Gastrocnemius medialis (tissue), 4 donors: ENCODE results near the gene RABGAP1. TPM values are rescaled to one million over a fixed set of nuclear protein-coding genes. Genes with fewer than 3 reads are reported as not detected.
A peak's percentile ranks its signal among the peaks of the same experiment; 100 is the strongest.

Experiments used
- ATAC-seq, 2 donors: fragments of 150-250 bp; one replicate each; pipeline ENCODE4 v1.9.1; 2016
- DNase-seq, 2 donors: peaks; one replicate each; pipeline ENCODE4 v3.0.0-alpha.2; 2019
- H3K27ac ChIP-seq, 4 donors: fragments of 200-600 bp; sonication (generic); 1 replicate in 1 of 4; 2 replicates in 3 of 4; pipeline ENCODE4 v1.5.1; 2016 to 2018; ENCODE audit warnings: mild to moderate bottlenecking in 2 of 4, moderate library complexity in 1 of 4
- H3K27me3 ChIP-seq, 3 donors: fragments of 200-600 bp; sonication (generic) in 2 of 3; 1 replicate in 1 of 3; 2 replicates in 2 of 3; pipeline versions ENCODE4 v1.5.1 to v1.6.0; 2016 to 2019; ENCODE audit warnings: mild to moderate bottlenecking in 1 of 3, moderate library complexity in 1 of 3
- H3K36me3 ChIP-seq, 2 donors: fragments of 200-600 bp; sonication (generic) in 1 of 2; one replicate each; pipeline ENCODE4 v1.5.1; 2017 to 2018
- H3K4me1 ChIP-seq, 2 donors: fragments of 200-600 bp; sonication (generic) in 1 of 2; one replicate each; pipeline ENCODE4 v1.5.1; 2016 to 2017; ENCODE audit warnings: mild to moderate bottlenecking in 2 of 2
- H3K4me3 ChIP-seq, 4 donors: fragments of 200-600 bp; sonication (generic) in 3 of 4; 1 replicate in 1 of 4; 2 replicates in 3 of 4; pipeline ENCODE4 v1.5.1; 2016 to 2019; ENCODE audit warnings: mild to moderate bottlenecking in 2 of 4
- H3K9me3 ChIP-seq, 3 donors: fragments of 200-600 bp; sonication (generic) in 2 of 3; 1 replicate in 1 of 3; 2 replicates in 2 of 3; pipeline ENCODE4 v1.5.1; 2016 to 2019
- POLR2A ChIP-seq, 2 donors: fragments of 450-650 bp; IDR thresholded peaks; one replicate each; pipeline ENCODE4 v1.6.1; 2017; ENCODE audit warnings: antibody characterized with exemption in 2 of 2, mild to moderate bottlenecking in 2 of 2, moderate library complexity in 2 of 2
- in situ Hi-C, 4 donors: fragments of 200-750 bp; cut with MboI; loops; one replicate each; pipeline versions ENCODE4 v1.15.0 to v1.8.0; 2017; ENCODE audit warnings: low sequenced_read_pairs in 4 of 4
- intact Hi-C: fragments of 100-400 bp; cut with DNase I; formaldehyde crosslinking; loops from one replicate; pipeline ENCODE4 v1.15.1; 2023; ENCODE audit warnings: low total_unique reads
- total RNA-seq, 4 donors: library from RNA; depleted of rRNA; stranded (reverse); fragments of >200 nt; gene quantifications; one replicate each; pipeline versions ENCODE4 v1.1.0 to v1.2.3, GENCODE V29; 2016
- TF ChIP-seq, protein P1 (sequence below), 5 experiments: fragments of 450-650 bp in 3 of 5; fragments of 200-600 bp in 2 of 5; sonication (generic) in 2 of 5; IDR thresholded peaks in 4 of 5; conservative IDR thresholded peaks in 1 of 5; 1 replicate in 4 of 5; 2 replicates in 1 of 5; pipeline ENCODE4 v1.5.1; 2016 to 2019; ENCODE audit warnings: antibody characterized with exemption in 5 of 5, mild to moderate bottlenecking in 3 of 5, moderate library complexity in 3 of 5

RABGAP1 gene
- total RNA-seq, 4 donors from 2014 or later: 23.7 to 33.8 (median 26.6) TPM

DNA sequence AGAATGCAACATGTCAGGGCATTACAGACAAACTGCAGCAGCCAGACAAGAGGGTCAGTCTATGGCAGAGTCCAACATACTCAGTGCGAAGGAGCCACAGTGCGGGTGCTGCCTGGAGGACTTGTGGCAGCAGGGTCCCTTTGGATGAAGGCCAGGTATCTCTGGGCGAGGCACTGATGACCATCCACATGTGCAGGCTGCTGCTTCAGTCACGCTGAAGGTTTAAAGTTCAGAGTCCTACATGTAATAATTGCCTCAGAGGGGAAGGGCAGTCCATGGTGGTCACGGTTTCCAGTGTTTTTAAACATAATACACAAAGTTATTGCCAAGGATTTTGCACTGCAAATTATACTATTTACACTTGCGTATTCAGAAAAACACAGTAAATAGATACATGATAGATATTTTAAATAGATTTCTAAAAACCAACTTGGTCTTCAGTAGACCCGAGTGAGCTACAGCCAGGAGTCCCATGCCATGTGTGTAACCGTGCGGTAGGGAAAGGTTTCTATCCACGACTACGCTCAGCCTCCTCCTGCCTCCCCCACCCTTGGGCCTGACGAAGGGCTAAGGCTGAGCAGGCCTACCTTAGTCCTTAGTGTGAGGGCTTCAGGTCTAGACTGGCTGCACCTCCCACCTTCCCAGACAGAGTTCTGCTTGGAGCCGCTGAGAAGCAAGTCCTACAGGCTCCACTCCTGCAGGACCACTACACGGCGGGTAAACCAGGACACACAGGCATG is 168.9 kb downstream of the RABGAP1 start:
- H3K27me3 ChIP-seq: no peaks in the 10 kb centered on the region
- H3K4me3 ChIP-seq: no peak overlapping the region
- H3K4me1 ChIP-seq: peaks cover 7% of the 10 kb centered on the region in 2 donors
- peaks cover 0 to 8% of the 10 kb centered on the region in 2 donors for H3K36me3 ChIP-seq
- H3K27ac ChIP-seq: no peak overlapping the region
- intact Hi-C loops (loop anchor here (10.0 kb wide), 1 partner anchor 245 kb away; the partner anchor contains the start of gene CRB2), in situ Hi-C loops (loop anchor here in 2 of 4 donors (25.0 kb wide), 1 partner anchor 228 kb away; no protein-coding TSS in a partner anchor)
- ATAC-seq (no peak), DNase-seq (no peak)
- TF ChIP-seq, protein P1, sequence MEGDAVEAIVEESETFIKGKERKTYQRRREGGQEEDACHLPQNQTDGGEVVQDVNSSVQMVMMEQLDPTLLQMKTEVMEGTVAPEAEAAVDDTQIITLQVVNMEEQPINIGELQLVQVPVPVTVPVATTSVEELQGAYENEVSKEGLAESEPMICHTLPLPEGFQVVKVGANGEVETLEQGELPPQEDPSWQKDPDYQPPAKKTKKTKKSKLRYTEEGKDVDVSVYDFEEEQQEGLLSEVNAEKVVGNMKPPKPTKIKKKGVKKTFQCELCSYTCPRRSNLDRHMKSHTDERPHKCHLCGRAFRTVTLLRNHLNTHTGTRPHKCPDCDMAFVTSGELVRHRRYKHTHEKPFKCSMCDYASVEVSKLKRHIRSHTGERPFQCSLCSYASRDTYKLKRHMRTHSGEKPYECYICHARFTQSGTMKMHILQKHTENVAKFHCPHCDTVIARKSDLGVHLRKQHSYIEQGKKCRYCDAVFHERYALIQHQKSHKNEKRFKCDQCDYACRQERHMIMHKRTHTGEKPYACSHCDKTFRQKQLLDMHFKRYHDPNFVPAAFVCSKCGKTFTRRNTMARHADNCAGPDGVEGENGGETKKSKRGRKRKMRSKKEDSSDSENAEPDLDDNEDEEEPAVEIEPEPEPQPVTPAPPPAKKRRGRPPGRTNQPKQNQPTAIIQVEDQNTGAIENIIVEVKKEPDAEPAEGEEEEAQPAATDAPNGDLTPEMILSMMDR (IDR thresholded peaks at IDR 0.05 in 4 of 5, conservative IDR thresholded peaks at IDR 0.05 in 1 of 5): no peak
- TF ChIP-seq POLR2A (IDR thresholded peaks at IDR 0.05): no peak
- H3K9me3 ChIP-seq: no peaks in the 10 kb centered on the region

DNA sequence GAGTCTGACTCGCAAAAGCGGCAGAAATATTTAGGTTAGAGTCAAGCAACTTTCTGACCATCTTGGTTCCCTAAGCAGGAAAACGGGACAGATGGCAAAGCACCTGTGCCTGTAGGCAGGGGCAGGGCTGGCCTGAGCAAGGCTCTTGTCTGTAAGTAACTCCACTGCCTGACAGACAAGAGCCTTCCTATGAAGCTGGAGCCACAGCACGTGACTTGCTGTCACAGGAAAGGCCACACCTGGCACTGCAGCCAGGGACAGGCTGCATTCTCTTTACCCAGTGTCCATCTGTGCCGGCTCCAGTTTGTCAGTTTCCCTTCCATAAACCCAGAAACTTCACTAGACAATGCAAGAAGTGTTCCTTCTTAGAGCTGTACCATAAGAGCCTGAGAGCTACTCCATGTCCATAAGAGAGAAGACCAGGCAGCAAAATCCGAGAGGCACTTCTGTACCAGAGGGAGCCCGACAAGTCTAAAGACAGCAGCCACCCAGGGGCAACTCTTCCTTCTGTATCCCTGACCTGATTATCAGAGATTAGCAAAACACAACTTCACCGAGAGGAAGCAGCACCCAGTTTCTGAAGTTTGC is 170.7 kb downstream of the RABGAP1 start:
- H3K9me3 ChIP-seq: no peaks in the 10 kb centered on the region
- H3K4me3 ChIP-seq: no peak overlapping the region
- peaks cover 7% of the 10 kb centered on the region in 2 donors for H3K4me1 ChIP-seq
- H3K36me3 ChIP-seq: no peaks in the 10 kb centered on the region
- DNase-seq (peak; percentile 40 to 51), ATAC-seq (peak; percentile 73 to 79)
- H3K27ac ChIP-seq: peak overlapping the region in 2 of 4 donors; percentile 21 to 44
- intact Hi-C loops: loop anchor here (10.0 kb wide), 1 partner anchor 243 kb away; the partner anchor contains the start of gene CRB2
- in situ Hi-C loops: loop anchor here in 2 of 4 donors (25.0 kb wide), 1 partner anchor 226 kb away; no protein-coding TSS in a partner anchor
- H3K27me3 ChIP-seq: no peaks in the 10 kb centered on the region
- TF ChIP-seq, protein P1 (IDR thresholded peaks at IDR 0.05 in 4 of 5, conservative IDR thresholded peaks at IDR 0.05 in 1 of 5): no peak

DNA sequence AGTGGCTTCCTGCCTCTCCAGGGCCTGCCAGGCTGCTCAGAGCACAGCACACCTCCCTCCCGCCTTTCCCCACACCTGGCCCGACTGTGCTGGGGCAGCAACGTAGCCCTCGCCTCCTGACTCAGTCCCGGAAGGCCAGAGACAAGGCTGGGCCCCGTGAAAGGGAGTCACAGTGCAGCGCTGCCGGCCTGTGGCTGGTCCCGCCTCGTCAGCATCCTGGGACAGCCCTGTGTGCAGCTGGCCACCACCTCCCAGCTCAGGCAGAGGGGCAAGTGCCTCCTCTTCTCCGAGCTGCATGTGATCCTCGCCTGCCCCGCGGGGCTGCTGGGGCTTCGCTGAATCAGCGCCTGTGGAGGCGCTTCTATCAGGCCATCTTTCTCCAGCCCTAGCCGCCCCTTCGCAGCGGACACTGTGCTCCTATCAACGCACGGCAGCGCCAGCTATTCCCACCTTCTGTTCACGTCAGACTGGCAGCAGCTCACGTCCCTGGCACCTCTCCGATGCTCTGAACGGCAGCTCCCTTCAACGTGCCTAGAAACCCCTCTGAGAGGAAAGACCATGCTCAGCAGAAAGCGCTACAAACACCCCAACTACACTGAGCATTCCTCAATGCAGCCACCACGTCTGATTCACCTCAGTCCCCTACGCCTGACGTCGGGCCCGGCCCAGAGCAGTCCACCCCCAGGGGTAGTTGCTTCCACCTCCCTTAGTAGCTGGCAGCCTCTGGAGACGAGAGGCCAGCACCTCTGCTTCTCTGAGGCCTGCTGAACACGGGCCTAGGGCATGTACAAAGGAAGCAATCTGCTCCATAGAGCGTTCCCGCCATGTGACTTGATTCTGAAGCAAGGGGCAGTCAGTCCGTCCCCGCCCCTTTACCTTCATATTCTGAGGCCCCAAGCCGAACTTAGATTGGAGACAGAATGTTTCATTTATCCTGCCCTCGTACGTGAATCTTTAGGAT is 171.5 kb downstream of the RABGAP1 start:
- Histone ChIP-seq H3K9me3 (no peaks in the 10 kb centered on the region), H3K4me1 (peaks cover 7% of the 10 kb centered on the region in 2 donors), H3K27ac (peak overlapping the region in 1 of 4 donors; percentile 44), H3K27me3 (no peaks in the 10 kb centered on the region), H3K36me3 (no peaks in the 10 kb centered on the region), H3K4me3 (no peak overlapping the region)
- DNase-seq: no peak
- ATAC-seq: no peak
- in situ Hi-C loops (loop anchor here in 2 of 4 donors (25.0 kb wide), 1 partner anchor 225 kb away; no protein-coding TSS in a partner anchor), intact Hi-C loops (loop anchor here (10.0 kb wide), 1 partner anchor 243 kb away; the partner anchor contains the start of gene CRB2)
- no peak for TF ChIP-seq POLR2A (IDR thresholded peaks at IDR 0.05)
- TF ChIP-seq, protein P1 (IDR thresholded peaks at IDR 0.05 in 4 of 5, conservative IDR thresholded peaks at IDR 0.05 in 1 of 5): no peak

DNA sequence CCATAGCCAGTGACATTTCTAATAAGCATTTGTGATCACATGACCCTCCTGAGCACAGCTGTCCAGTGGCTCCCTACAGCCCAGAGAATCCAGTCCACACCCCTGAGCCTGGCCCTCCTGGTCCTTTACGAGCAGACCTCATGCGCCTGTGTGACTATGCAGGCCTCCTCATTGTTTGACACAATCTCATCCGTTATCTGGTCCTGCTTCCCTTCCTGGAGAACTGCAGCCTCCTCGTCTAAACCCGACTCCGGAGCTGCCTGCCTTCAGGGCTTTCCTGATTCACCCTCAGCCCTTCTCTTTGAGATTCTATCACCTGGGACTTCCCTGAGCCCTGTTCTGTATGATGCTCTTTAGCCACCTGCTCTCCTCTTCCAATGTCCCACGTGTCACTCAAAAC is 172.4 kb downstream of the RABGAP1 start:
- Histone ChIP-seq H3K4me1 (peaks cover 7% of the 10 kb centered on the region in 2 donors), H3K9me3 (no peaks in the 10 kb centered on the region), H3K4me3 (no peak overlapping the region), H3K36me3 (no peaks in the 10 kb centered on the region), H3K27me3 (no peaks in the 10 kb centered on the region), H3K27ac (no peak overlapping the region)
- TF ChIP-seq, protein P1 (IDR thresholded peaks at IDR 0.05 in 4 of 5, conservative IDR thresholded peaks at IDR 0.05 in 1 of 5): no peak
- TF ChIP-seq POLR2A (IDR thresholded peaks at IDR 0.05): no peak
- ATAC-seq: no peak
- intact Hi-C loops (loop anchor here (10.0 kb wide), 1 partner anchor 242 kb away; the partner anchor contains the start of gene CRB2), in situ Hi-C loops (loop anchor here in 2 of 4 donors (25.0 kb wide), 1 partner anchor 224 kb away; no protein-coding TSS in a partner anchor)
- DNase-seq: no peak
